GM18867 (cell line): ENCODE results near the gene RPS16.

ENCODE experiments used
- ATAC-seq: cut with Tn5 transposase; IDR thresholded peaks from one replicate; pipeline ENCODE4 v1.9.1; 2021; ENCODE audit warnings: mild to moderate bottlenecking, moderate library complexity; ENCODE audit not compliant: unreplicated experiment

Gene RPS16

DNA sequence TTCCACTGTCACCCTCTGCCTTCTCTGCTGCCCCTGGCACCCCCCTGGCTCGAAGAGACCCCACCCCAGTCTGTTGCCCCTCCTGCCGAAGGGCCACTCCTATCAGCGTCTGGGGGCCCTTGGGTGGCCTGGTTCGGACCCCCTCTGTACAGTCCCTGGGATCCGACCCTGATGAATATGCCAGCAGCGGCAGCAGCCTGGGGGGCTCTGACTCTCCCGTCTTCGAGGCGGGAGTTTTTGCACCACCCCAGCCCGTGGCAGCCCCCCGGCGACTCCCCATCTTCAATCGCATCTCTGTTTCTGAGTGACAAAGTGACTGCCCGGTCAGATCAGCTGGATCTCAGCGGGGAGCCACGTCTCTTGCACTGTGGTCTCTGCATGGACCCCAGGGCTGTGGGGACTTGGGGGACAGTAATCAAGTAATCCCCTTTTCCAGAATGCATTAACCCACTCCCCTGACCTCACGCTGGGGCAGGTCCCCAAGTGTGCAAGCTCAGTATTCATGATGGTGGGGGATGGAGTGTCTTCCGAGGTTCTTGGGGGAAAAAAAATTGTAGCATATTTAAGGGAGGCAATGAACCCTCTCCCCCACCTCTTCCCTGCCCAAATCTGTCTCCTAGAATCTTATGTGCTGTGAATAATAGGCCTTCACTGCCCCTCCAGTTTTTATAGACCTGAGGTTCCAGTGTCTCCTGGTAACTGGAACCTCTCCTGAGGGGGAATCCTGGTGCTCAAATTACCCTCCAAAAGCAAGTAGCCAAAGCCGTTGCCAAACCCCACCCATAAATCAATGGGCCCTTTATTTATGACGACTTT, 27.1 kb downstream of the RPS16 start:
- ATAC-seq, result no peak

DNA sequence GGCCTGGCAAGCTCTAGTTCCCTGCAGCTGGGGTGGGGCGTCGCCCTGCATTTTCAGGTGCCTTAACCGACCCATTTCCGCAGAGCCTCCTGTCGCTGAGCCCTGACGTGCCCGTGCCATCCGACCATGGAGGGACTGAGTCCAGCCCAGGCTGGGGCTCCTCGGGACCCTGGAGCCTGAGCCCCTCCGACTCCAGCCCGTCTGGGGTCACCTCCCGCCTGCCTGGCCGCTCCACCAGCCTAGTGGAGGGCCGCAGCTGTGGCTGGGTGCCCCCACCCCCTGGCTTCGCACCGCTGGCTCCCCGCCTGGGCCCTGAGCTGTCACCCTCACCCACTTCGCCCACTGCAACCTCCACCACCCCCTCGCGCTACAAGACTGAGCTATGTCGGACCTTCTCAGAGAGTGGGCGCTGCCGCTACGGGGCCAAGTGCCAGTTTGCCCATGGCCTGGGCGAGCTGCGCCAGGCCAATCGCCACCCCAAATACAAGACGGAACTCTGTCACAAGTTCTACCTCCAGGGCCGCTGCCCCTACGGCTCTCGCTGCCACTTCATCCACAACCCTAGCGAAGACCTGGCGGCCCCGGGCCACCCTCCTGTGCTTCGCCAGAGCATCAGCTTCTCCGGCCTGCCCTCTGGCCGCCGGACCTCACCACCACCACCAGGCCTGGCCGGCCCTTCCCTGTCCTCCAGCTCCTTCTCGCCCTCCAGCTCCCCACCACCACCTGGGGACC, 27.9 kb downstream of the RPS16 start:
- ATAC-seq, result no peak

DNA sequence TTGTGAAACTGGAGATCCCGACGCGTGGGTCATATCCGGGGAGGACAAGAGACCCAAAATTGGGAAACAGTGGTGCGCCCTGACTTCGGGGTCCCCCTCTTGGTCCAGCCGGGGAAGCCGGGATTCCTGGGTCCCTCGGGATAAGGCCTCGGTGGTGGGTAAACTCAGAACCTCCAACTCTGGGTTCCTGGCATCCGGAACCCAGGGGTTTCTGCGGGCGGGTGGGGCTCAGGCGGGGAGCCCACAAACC, 28.4 kb downstream of the RPS16 start:
- no peak for ATAC-seq

- ATAC-seq, result no peak
Observed at GRCh38 chr19:39406656-39407409, 28.9 kb downstream of the RPS16 start, which contains the start of gene ZFP36. Gene ZFP36, plus strand, starts transcription at chr19:39406847. Its CDS starts 58 bp downstream, at chr19:39406905.

- ATAC-seq, result no peak
Observed at GRCh38 chr19:39405958-39406655, 29.6 kb downstream of the RPS16 start.

DNA sequence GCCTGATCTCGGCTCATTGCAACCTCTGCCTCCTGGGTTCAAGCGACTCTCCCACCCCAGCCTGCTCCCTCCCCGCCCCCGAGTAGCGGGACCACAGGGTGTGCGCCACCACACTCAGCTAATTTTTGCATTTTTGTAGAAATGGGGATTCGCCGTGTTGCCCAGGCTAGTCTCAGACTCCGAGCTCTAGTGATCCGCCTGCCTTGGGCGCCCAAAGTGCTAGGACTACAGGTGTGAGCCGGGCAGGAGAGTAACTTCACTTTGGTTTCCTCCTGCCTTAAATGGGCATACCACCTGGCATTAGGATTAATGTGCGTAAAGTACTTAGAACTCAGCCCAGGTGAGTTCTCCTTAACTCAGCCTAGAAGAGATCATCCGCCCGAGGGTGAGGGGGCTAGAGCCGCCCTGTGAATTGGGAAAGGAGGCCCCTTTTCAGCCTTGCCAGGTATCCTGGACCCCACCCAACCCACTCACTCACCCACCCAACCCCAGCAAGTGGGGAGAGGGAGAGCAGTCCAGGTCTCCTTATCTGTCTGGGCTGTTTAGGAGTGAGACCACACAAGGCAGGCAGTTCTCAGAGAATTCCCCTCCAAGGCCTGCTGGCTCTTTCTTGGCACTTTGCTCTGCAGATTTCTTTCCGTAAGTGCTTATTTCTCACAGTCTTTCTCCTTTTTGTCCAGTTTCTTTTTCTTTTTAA, 30.3 kb downstream of the RPS16 start:
- no peak for ATAC-seq

DNA sequence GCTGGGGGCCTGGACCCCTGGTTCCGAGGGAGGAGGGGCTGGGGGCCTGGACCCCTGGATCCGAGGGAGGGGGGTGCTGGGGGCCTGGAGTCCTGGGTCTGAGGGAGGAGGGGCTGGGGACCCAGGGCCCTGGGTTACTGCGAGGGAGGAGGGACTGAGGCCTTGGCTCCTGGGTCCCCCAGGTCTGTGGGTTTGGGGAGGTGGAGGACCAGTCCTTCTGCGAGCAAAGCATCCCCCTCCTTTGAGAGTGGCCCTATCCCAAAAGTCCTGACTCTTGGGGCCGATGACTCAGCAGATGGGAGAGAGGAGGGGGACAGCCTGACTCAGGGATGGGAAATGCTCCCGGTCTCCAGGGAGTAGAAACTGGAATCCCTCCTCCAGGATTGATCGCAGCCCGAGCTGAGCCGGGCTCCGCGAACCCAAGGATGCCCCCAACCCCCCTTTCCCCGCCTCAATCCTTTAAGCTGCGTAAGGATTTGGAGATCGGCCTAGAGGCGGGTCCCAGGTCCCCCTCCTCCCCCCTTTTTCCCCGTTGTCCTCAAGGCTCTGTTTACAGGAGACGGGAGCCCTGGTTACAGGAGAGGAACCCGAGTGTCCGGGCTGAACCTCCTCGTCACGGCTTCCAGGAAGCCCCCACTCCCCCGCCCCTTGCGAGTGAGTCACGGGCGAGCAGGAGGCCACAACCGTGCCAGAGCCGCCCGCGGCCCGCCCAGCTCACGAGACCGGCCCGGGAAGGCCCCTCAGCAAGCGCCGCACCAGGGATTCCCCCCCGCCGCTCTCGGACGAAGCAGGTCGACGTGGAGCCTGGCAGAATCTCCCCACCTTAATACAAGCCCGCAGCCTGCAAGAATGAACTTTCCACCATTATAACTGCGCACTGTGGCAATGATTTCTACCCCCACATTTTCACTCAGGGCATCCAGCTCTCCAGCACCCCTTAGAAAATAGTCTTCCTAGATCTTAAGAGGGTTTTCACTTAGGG, 32.1 kb downstream of the RPS16 start:
- ATAC-seq, result peak; percentile 25

DNA sequence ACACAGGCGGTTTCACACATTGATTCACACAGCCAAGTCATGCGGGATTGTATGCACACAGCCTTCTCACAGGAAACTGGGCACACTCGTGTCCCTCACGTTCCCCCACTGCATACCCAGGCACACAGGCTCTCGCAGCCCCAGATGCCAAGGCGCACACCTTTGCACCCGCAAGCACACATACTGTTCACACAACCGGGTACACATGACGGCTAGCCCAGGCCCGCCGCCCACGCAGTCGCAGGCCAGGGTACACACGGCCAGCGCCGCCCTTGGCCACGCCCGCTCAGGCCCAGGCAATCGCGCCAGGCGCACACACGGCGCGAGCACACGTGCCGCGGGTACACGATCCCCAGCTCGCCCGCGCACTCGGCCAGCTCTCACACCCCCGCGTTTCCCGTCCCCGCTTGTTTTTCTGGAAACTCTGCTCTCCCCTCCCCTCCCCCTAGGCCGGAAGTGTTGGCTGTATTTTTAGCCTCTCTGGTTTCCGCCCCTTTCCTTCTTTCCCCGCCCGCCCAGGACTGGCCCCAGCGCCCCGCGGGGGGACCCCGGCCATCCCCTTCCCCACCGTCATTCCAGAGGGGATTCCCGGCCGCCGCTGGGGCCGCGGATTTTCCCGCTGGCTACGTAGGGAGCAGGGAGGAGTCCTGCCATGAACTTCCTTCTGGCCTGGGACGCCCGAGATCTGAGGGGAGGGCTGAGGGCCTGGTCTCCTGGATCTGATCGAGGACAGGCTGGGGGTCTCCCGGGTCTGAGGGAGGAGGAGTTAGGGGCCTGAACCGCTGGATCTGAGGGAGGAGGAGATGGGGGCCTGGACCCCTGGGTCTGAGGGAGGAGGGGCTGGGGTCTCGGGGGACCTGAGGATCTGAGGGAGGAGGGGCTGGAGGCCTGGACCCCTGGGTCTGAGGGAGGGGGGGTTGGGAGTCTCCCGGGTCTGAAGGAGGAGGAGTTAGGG, 33.1 kb downstream of the RPS16 start:
- no peak for ATAC-seq

DNA sequence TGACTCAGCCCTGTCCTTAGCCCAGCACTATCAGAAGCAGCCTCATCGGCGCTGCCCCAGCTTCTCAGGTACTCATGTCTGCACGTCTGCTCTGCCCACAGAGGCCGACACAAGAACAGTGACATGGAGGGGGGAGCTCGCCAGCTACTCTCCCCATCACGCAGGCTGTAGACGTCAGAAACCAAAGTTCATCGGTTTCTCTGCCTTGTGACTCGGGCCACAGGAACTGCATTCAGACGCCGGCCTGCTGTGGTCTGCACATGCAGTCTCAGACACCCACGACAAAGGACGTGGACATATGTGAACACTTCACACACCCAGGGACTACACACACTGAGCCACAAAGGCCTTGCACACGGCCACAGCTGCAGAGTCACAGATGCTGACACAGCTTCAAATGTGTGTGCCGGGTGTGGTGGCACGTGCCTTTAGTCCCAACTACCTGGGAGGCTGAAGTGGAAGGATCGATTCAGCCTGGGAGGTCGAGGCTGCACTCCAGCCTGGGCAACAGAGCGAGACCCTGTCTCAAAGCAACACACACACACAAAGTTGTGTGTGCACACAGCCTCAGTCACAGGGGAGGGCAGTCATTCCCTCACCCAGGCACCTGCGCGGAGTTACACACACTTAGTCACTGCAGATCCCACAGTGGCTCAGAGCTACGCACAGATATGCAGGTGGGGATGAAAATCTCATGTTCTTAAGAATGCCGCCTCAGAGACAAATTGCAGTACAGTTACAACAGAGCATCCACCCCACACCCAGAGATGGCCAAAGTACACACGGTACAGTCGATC, 34.0 kb downstream of the RPS16 start:
- no peak for ATAC-seq

GRCh38 chr19:39401070-39401548, 34.6 kb downstream of the RPS16 start:
- no peak for ATAC-seq

DNA sequence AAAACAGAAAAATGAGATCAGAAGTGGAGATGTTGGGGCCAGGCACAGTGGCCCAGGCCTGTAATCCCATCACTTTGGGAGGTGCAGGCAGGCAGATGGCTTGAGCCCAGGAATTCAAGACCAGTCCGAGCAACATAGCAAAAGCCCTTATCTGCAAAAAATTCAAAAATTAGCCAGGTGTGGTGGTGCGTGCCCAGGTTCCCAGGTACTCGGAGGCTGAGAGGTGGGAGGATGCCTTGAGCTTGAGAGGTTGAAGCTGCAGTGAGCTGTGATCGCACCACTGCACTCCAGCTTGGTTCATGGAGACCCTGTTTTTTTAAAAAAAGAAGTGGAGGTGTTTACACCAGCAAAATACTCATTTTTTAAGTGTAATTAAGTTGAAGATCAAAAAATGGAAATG, 35.7 kb downstream of the RPS16 start:
- no peak for ATAC-seq

DNA sequence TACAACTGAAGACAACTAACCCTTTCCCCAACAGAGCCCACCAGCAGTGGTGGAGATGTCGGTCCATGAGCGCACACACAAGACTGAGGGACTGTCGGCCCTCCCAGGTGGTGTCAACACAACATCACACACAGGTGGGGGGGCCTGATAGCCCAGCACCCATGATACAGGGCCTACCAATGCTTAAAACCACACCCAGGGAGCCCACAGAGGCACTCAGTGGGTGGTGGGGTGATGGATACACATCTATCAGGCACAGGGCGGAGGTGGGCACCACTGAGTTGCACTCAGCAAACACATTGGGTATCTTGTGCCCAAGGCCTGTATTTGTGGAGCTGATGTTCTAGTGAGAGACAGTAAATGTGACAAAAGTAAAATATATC, 36.1 kb downstream of the RPS16 start:
- ATAC-seq, result no peak

- no peak for ATAC-seq
Observed at GRCh38 chr19:39398297-39398864, 37.4 kb downstream of the RPS16 start.

GRCh38 chr19:39397360-39398296, 38.1 kb downstream of the RPS16 start:
- peak; percentile 31 for ATAC-seq

- ATAC-seq, result peak; percentile 92
Observed at GRCh38 chr19:39390751-39391437, 44.9 kb downstream of the RPS16 start, which contains the start of the genes MED29 and PAF1. Gene MED29, plus strand, starts transcription at chr19:39391378. Its CDS starts 45 bp downstream, at chr19:39391423. Gene PAF1, minus strand, starts transcription at chr19:39391106. Its CDS starts 242 bp downstream, at chr19:39390864.
